AG09309 (cell line): ENCODE results near the gene NHS.

Source experiments
- DNase-seq: peaks from one replicate; pipeline ENCODE4 v3.0.0-alpha.2; 2010; ENCODE audit warnings: low read depth
- H3K4me3 ChIP-seq: 2 replicates; pipeline ENCODE4 v1.5.1; 2011; ENCODE audit warnings: mild to moderate bottlenecking, low read depth, low read length, moderate library complexity; ENCODE audit not compliant: control insufficient read depth
- TF ChIP-seq, protein P1 (sequence below): IDR thresholded peaks from 2 replicates; pipeline ENCODE4 v1.5.1; 2011; ENCODE audit warnings: mild to moderate bottlenecking, low read depth, low read length, inconsistent platforms; ENCODE audit not compliant: insufficient read depth, control insufficient read depth; ENCODE audit errors: missing control alignments

Gene NHS

GRCh38 chrX:17411205-17411604 is 36.2 kb downstream of the NHS start:
- TF ChIP-seq, protein P1, sequence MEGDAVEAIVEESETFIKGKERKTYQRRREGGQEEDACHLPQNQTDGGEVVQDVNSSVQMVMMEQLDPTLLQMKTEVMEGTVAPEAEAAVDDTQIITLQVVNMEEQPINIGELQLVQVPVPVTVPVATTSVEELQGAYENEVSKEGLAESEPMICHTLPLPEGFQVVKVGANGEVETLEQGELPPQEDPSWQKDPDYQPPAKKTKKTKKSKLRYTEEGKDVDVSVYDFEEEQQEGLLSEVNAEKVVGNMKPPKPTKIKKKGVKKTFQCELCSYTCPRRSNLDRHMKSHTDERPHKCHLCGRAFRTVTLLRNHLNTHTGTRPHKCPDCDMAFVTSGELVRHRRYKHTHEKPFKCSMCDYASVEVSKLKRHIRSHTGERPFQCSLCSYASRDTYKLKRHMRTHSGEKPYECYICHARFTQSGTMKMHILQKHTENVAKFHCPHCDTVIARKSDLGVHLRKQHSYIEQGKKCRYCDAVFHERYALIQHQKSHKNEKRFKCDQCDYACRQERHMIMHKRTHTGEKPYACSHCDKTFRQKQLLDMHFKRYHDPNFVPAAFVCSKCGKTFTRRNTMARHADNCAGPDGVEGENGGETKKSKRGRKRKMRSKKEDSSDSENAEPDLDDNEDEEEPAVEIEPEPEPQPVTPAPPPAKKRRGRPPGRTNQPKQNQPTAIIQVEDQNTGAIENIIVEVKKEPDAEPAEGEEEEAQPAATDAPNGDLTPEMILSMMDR, result no peak
- H3K4me3 ChIP-seq, result no peak overlapping the region
- no peak for DNase-seq

- TF ChIP-seq, protein P1, result no peak
- DNase-seq, result peak; percentile 54
- no peak overlapping the region for H3K4me3 ChIP-seq
Measured at GRCh38 chrX:17412692-17413091, 37.7 kb downstream of the NHS start.

DNA sequence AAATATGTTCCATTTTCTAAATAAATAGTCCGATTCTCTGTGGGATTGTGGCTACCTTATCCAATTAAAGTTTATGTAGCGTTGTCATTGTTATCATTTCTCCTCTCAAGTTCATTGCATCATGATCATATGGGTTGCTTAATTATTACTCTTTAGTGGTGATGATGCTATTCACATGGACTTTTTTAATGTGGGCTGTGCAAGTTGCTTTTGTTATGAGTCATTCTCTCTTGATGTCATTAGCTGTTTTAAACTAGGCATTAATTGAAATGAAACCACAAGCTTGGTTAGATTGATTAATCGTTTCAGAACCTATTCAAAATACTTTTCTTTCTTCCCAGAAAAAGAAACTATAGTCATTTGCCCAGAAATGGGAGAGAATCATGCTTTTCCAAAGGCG is 38.2 kb downstream of the NHS start:
- H3K4me3 ChIP-seq, result no peak overlapping the region
- DNase-seq, result peak; percentile 68
- TF ChIP-seq, protein P1, result no peak

GRCh38 chrX:17414027-17414658 is 39.1 kb downstream of the NHS start:
- DNase-seq, result no peak
- H3K4me3 ChIP-seq, result no peak overlapping the region
- TF ChIP-seq, protein P1, result no peak

- no peak overlapping the region for H3K4me3 ChIP-seq
- TF ChIP-seq, protein P1, result no peak
- no peak for DNase-seq
Measured at GRCh38 chrX:17414839-17415238, 39.8 kb downstream of the NHS start.

DNA sequence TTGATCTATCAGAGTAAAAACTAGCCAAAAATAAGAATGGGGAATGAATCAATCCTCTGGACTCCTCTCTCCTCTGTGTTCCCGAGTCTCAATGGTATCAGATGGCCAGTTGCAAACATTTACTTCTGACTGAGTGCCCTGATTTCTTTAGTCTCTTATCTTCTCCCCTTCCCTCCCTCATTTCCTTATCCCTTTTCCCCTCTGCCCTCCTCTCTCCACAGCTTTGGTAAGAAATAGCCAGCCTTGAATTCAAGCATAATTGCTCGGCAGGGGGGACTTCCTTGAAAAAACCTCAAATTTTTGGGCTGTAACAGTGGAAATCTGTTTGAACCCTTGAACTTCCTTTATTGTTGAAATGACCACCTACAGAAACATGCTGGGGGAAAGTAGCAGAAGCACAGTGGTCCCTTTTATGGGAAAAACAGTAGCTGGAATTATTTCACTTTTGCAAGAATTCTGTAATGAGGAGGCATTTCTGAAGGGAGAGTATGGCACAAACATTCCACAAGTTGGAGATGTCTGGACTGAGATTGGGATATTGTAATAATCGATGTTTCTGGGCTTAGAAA is 40.3 kb downstream of the NHS start:
- TF ChIP-seq, protein P1, result no peak
- no peak overlapping the region for H3K4me3 ChIP-seq
- DNase-seq, result no peak
